ENCODE data around the gene TTC34.
"Not testable (repeated sequence)": the region's sequence is repeated elsewhere in the genome, so short reads cannot be mapped to it uniquely, and the experiment has no call there.

The TTC34 gene

GRCh38 chr1:2671656-2672055 is 129.8 kb downstream of the TTC34 start:
- not testable (repeated sequence) for DNase-seq

DNA sequence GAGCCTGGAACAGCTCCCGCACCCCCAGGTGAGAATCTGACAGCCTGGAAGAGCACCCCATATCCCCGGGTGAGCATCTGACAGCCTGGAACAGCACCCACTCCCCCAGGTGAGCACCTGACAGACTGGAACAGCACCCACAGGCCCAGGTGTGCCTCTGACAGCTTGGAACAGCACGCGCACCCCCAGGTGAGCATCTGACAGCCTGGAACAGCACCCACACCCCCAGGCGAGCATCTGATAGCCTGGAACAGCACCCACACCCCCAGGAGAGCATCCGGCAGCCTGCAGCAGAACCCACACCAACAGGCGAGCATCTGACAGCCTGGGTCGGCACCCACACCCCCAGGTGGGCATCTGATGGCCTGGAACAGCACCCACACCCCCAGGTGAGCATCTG is 141.7 kb downstream of the TTC34 start:
- DNase-seq = not testable (repeated sequence)

DNA sequence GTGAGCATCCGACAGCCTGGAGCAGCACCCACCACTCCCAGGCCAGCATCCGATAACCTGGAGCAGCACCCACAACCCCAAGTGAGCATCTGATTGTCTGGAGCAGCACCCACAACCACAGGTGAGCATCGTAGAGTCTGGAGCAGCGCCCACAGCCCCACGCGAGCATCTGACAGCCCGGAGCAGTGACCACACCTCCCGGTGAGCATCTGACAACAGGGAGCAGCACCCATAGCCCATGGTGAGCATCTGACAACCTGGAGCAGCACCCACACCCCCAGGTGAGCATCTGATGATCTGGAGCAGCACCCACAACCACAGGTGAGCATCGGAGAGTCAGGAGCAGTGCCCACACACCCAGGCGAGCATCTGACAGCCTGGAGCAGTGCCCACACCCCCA is 143.6 kb downstream of the TTC34 start:
- not testable (repeated sequence) for DNase-seq

GRCh38 chr1:2657124-2657523 is 144.4 kb downstream of the TTC34 start:
- DNase-seq = not testable (repeated sequence)

DNA sequence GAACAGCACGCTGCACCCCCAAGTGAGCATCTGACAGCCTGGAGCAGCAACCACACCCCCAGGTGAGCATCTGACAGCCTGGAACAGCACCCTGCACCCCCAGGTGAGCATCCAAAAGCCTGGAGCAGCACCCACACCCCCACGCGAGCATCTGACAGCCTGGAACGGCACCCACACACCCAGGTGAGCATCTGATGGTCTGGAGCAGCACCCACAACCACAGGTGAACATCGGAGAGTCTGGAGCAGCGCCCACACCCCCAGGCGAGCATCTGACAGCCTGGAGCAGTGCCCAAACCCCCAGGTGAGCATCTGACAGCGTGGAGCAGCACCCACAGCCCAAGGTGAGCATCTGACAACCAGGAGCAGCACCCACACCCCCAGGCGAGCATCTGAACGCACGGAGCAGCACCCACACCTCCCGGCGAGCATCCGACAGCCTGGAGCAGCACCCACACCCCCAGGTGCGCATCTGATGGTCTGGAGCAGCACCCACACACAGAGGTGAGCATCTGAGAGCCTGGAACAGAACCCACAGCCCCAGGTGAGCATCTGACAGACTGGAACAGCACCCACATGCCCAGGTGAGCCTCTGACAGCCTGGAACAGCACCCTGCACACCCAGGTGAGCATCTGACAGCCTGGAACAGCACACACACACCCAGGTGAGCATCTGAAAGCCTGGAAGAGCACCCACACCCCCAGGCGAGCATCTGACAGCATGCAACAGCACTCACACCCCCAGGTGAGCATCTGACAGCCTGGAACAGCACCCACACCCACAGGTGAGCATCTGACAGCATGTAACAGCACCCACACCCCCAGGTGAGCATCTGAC is 145.7 kb downstream of the TTC34 start:
- DNase-seq = not testable (repeated sequence)

DNA sequence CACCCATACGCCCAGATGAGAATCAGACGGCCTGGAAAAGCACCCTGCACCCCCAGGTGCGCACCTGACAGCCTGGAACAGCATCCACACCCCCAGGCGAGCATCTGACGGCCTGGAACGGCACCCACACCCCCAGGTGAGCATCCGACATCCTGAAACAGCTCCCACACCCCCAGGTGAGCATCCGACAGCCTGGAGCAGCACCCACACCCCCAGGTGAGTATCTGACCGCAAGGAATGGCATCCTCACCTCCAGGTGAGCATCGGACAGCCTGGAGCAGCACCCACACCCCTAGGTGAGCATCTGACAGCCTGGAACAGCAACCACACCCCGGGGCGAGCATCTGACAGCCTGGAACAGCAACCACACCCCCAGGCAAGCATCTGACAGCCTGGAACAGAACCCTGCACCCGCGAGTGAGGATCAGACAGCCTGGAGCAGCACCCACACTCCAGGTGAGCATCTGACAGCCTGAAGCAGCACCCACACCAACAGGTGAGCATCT is 147.0 kb downstream of the TTC34 start:
- not testable (repeated sequence) for DNase-seq

DNA sequence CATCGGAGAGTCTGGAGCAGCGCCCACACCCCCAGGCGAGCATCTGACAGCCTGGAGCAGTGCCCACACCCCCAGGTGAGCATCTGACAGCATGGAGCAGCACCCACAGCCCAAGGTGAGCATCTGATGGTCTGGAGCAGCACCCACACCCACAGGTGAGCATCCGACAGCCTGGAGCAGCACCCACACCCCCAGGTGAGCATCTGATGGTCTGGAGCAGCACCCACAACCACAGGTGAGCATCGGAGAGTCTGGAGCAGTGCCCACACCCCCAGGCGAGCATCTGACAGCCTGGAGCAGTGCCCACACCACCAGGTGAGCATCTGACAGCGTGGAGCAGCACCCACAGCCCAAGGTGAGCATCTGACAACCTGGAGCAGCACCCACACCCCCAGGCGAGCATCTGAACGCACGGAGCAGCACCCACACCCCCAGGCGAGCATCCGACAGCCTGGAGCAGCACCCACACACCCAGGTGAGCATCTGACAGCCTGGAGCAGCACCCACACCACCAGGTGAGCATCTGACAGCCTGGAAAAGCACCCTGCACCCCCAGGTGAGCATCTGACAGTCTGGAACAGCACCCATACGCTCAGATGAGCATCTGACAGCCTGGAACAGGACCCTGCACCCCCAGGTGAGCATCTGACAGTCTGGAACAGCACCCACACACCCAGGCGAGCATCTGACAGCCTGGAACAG is 147.6 kb downstream of the TTC34 start:
- DNase-seq = not testable (repeated sequence)

DNA sequence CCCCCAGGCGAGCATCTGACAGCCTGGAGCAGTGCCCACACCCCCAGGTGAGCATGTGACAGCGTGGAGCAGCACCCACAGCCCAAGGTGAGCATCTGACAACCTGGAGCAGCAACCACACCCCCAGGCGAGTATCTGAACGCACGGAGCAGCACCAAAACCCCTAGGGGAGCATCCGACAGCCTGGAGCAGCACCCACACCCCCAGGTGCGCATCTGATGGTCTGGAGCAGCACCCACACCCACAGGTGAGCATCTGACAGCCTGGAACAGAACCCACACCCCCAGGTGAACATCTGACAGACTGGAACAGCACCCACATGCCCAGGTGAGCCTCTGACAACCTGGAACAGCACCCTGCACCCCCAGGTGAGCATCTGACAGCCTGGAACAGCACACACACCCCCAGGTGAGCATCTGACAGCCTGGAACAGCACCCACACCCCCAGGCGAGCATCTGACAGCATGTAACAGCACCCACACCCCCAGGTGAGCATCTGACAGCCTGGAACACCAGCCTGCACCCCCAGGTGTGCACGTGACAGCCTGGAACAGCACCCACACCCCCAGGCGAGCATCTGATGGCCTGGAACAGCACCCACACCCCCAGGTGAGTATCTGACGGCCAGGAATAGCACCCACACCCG is 148.4 kb downstream of the TTC34 start:
- not testable (repeated sequence) for DNase-seq

DNA sequence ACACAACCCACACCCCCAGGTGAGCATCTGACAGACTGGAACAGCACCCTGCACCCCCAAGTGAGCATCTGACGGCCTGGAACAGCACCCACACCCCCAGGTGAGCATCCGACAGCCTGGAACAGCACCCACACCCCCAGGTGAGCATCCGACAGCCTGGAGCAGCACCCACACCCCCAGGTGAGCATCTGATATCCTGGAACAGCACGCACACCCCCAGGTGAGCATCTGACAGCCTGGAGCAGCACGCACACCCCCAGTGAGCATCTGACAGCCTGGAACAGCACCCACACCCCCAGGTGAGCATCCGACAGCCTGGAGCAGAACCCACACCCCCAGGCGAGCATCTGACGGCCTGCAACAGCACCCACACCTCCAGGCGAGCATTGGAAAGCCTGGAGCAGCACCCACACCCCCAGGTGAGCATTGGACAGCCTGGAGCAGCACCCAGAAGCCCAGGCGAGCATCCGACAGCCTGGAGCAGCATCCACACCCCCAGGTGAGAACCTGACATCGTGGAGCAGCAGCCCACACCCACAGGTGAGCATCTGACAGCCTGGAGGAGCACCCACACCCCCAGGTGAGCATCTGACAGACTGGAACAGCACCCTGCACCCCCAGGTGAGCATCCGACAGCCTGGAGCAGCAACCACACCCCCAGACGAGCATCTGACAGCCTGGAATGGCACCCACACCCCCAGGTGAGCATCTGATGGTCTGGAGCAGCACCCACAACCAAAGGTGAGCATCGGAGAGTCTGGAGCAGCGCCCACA is 149.2 kb downstream of the TTC34 start:
- DNase-seq = not testable (repeated sequence)

DNA sequence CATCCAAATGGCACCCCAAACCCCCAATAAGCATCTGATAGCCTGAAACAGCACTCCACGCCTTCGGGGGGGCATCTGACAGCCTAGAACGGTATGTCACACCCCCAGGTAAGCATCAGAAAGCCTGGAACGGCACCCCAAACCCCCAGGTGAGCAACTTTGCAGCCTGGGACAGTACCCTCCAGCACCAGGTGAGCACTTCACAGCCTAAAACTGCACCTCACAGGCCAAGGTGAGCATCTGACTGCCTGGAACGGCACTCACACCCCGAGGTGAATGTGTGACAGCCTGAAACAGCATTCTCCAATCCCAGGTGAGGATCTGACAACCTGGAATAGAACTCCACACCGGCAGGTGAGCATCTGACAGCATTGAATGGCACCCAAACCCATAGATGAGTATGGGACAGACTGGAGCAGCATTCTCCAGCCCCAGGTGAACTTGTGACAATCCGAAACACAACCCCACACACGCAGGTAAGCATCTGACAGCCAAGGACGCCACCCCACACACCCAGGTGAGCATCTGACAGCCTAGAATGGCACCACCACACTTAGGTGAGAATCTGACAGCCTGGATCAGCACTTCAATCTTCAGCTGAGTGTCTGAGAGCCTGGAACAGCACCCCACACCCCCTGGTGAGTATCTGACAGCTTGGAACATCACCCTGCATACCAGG is 150.4 kb downstream of the TTC34 start:
- DNase-seq = no peak

GRCh38 chr1:2646837-2647236 is 154.7 kb downstream of the TTC34 start:
- DNase-seq = no peak

GRCh38 chr1:2645776-2646175 is 155.7 kb downstream of the TTC34 start:
- DNase-seq = no peak

GRCh38 chr1:2645143-2645542 is 156.3 kb downstream of the TTC34 start:
- no peak for DNase-seq

- DNase-seq = no peak
Measured at GRCh38 chr1:2644591-2645101, 156.8 kb downstream of the TTC34 start.

DNA sequence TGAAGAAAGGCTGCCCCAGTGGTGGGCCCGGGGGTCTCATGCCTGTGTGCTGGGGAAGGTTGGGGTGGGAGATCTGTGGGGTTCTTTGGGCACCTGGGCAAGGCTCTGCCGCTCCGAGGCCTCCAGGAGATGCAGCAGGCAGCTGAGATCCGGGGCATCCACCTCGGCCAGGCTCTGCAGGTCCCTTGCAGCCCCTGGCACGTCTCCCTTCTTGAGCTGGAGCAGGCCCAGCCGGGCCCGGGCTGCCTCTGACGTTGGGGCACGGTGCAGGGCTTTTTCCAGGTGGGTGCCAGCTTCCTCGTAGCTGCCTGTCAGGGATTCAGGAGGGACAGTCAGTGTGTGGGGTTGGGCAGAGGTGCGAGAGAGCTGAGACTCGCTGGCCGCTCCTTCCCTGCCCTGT is 157.3 kb downstream of the TTC34 start:
- DNase-seq = no peak

- DNase-seq = no peak
Measured at GRCh38 chr1:2643414-2644077, 157.9 kb downstream of the TTC34 start.

DNA sequence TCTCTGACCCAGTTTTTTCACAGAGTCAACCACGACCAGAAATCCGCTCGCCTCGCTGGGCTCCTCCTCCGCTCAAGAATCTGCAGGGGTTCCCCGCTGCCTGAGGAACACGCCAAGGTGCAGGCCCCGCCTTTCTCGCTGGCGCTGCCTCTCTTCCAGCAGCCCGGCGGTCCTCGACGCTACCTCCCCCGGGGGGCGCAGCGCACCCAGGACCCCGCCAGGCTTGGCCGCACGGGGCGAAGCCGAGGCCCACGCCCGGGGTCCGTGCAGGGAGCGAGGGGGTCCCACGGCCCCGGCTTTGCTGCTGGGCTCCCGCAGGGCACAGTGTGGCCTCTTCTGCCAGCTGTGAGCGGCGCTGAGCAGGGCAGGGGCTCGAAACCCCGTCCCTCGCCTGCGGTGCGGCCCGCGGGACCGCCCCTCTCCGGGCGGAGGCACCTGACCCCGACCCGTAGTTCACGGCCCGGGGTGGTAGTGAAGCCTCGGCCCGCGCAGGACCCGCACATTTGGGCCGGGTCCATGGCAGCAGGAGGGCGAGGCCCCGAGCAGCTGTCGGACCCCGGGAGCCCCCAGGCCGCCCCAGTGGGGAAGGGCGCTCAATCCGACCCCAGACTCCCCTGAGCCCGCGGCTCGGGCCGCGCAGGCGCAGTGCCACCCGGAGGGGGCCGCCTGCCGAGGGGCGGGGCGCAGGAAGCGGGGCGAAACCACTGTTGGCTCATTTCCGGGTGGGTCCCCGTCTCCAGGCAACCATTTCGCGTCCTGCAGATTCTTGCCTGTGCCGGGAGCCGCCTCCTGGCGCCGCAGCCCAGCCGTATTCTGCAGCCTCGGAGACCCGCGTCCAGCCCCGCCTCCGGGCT is 158.7 kb downstream of the TTC34 start:
- DNase-seq = peak; percentile 91

GRCh38 chr1:2642131-2642559 is 159.3 kb downstream of the TTC34 start:
- DNase-seq = no peak

DNA sequence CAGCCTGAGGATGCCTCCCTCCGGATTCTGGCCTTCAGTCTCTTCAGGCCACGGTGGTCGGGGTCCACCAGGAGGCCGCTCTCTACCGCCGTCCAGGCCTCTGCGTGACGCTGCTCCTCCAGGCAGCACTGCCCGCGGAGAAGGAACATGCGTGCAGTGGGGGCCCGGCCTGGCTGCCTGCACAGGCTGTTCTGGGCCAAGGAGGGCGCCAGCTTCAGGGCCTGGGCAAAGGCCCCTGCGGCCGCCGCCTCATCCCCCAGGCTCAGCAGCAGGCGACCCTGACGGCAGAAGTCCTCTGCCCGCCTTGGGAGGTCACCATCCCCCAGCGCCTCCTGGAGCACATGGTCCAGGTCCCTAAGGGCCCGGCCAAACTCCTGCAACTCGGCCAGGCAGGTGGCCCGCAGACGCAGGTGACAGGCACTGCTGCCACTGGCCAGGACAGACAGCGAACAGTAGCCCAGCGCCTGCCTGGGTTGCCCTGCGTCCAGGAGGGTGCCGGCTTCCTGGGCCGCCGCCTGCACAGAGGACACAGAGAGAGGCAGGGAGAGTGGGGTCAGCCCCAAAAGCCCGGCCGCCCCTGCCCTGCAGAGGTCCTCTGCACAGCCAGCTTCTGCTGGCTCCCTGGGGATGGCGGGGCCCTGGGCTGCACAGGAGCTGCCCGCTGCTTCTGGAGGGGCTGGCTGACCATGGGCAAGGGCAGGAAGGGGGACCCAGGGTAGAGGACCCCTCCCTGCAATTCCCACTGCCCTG is 159.9 kb downstream of the TTC34 start:
- DNase-seq = no peak
